SK-N-SH (cell line): ENCODE measurements around the gene IVNS1ABP. TPM values are rescaled to one million over a fixed set of nuclear protein-coding genes. Genes with fewer than 3 reads are reported as not detected.

Experiments
- CTCF ChIA-PET: fragments of 300-600, 350-600 bp; formaldehyde crosslinking; extraction: SDS; loops from one replicate; lab custom pipeline; 2021; lab: Yijun Ruan, JAX
- POLR2A ChIA-PET: fragments of 350-600 bp; sonication (Branson Sonifier 250); formaldehyde crosslinking; extraction: SDS; loops from one replicate; lab custom pipeline; 2020; ENCODE audit warnings: antibody characterized with exemption, inconsistent platforms; lab: Yijun Ruan, JAX
- DNase-seq: peaks from one replicate; pipeline ENCODE4 v3.0.0; 2012
- H2AFZ ChIP-seq: fragments of 200-600 bp; sonication (generic); 2 replicates; pipeline ENCODE4 v1.8.1; 2016; ENCODE audit warnings: antibody characterized with exemption, mild to moderate bottlenecking, low read depth
- H3F3A ChIP-seq: fragments of 200-600 bp; sonication (generic); replicated peaks from 2 replicates; pipeline ENCODE3; 2016; ENCODE audit warnings: antibody characterized with exemption, mild to moderate bottlenecking; ENCODE audit not compliant: insufficient read depth
- H3K27ac ChIP-seq, 2 experiments: fragments of 200-500 bp in 1 of 2; fragments of 200-600 bp in 1 of 2; sonication (Bioruptor generic) in 1 of 2; sonication (generic), shearing (Covaris generic) in 1 of 2; 2 replicates each; pipeline versions ENCODE4 v1.5.1 to v1.6.1; 2014 to 2016; ENCODE audit warnings: low read depth in 2 of 2, inconsistent platforms in 1 of 2, low read length in 1 of 2, mild to moderate bottlenecking in 1 of 2, mixed read lengths in 1 of 2
- H3K27me3 ChIP-seq: fragments of 200-600 bp; sonication (generic), shearing (Covaris generic); 2 replicates; pipeline ENCODE4 v1.6.1; 2016; ENCODE audit warnings: mixed run types; ENCODE audit not compliant: insufficient read depth
- H3K36me3 ChIP-seq, 2 experiments: fragments of 200-500 bp in 1 of 2; fragments of 200-600 bp in 1 of 2; sonication (Bioruptor generic) in 1 of 2; sonication (generic) in 1 of 2; replicated peaks in 1 of 2; 2 replicates each; pipeline versions ENCODE3 to v1.5.1; 2014 to 2016; ENCODE audit warnings: low read length in 1 of 2, mild to moderate bottlenecking in 1 of 2; ENCODE audit not compliant: insufficient read depth in 2 of 2, control insufficient read depth in 1 of 2
- H3K4me1 ChIP-seq, 2 experiments: fragments of 200-500 bp in 1 of 2; fragments of 200-600 bp in 1 of 2; sonication (Bioruptor generic) in 1 of 2; sonication (generic), shearing (Covaris generic) in 1 of 2; 2 replicates each; pipeline versions ENCODE4 v1.5.1 to v1.6.1; 2014 to 2016; ENCODE audit warnings: low read depth in 1 of 2, low read length in 1 of 2, mixed run types in 1 of 2; ENCODE audit not compliant: insufficient read depth in 2 of 2, control insufficient read depth in 1 of 2
- H3K4me2 ChIP-seq: fragments of 200-600 bp; sonication (generic), shearing (Covaris generic); 2 replicates; pipeline ENCODE4 v1.6.1; 2017; ENCODE audit warnings: mixed run types
- H3K4me3 ChIP-seq, 2 experiments: fragments of 200-500 bp in 1 of 2; fragments of 200-600 bp in 1 of 2; sonication (Bioruptor generic) in 1 of 2; sonication (generic), shearing (Covaris generic) in 1 of 2; 2 replicates each; pipeline versions ENCODE4 v1.5.1 to v1.8.1; 2014 to 2016; ENCODE audit warnings: low read depth in 2 of 2, inconsistent platforms in 1 of 2, low read length in 1 of 2, mild to moderate bottlenecking in 1 of 2, mixed read lengths in 1 of 2, moderate library complexity in 1 of 2
- H3K79me2 ChIP-seq: fragments of 200-600 bp; sonication (generic); 2 replicates; pipeline ENCODE4 v1.8.1; 2017; ENCODE audit warnings: mild to moderate bottlenecking; ENCODE audit not compliant: insufficient read depth
- H3K9ac ChIP-seq: fragments of 200-600 bp; sonication (generic); 2 replicates; pipeline ENCODE4 v1.6.1; 2017; ENCODE audit warnings: mixed run types
- H3K9me2 ChIP-seq: fragments of 200-600 bp; sonication (generic); 2 replicates; pipeline ENCODE4 v1.6.1; 2017; ENCODE audit warnings: mixed run types
- H3K9me3 ChIP-seq: fragments of 200-600 bp; sonication (generic); 2 replicates; pipeline ENCODE4 v1.6.1; 2017; ENCODE audit warnings: mixed run types, mild to moderate bottlenecking, moderate library complexity
- H4K20me1 ChIP-seq: fragments of 200-600 bp; sonication (generic); 2 replicates; pipeline ENCODE4 v1.6.1; 2017; ENCODE audit warnings: mild to moderate bottlenecking, mixed run types; ENCODE audit not compliant: insufficient read depth
- CHD2 ChIP-seq: fragments of 150-350 bp; IDR thresholded peaks from 2 replicates; pipeline ENCODE4 v1.6.1; 2018; ENCODE audit warnings: low read length; ENCODE audit not compliant: partially characterized antibody
- CTCF ChIP-seq: fragments of 200-600 bp; sonication (generic); IDR thresholded peaks from 2 replicates; pipeline ENCODE4 v1.6.1; 2017; ENCODE audit warnings: antibody characterized with exemption, mild to moderate bottlenecking, moderate library complexity
- EP300 ChIP-seq, 2 experiments: IDR thresholded peaks; 2 replicates each; pipeline versions ENCODE4 v1.4.0 to v1.6.1; 2012; ENCODE audit warnings: borderline replicate concordance in 1 of 2, low read depth in 1 of 2, low read length in 1 of 2
- EZH2phosphoT487 ChIP-seq: fragments of 200-600 bp; sonication (generic); IDR thresholded peaks from 2 replicates; pipeline ENCODE4 v1.6.1; 2017; ENCODE audit warnings: low read depth, mixed run types, mild to moderate bottlenecking, antibody characterized with exemption, moderate library complexity, borderline replicate concordance
- FOSL2 ChIP-seq: IDR thresholded peaks from 2 replicates; pipeline ENCODE4 v1.4.0; 2012; ENCODE audit warnings: low read depth, mild to moderate bottlenecking, moderate library complexity, borderline replicate concordance
- FOXM1 ChIP-seq: IDR thresholded peaks from 2 replicates; pipeline ENCODE4 v1.4.0; 2012; ENCODE audit warnings: low read depth, mild to moderate bottlenecking
- IRF3 ChIP-seq: fragments of 150-350 bp; IDR thresholded peaks from 2 replicates; pipeline ENCODE4 v1.6.1; 2016; ENCODE audit warnings: mild to moderate bottlenecking, low read depth, low read length
- MXI1 ChIP-seq: IDR thresholded peaks from 2 replicates; pipeline ENCODE4 v1.6.1; 2012; ENCODE audit warnings: mild to moderate bottlenecking, low read depth, low read length, improper control_type of control experiment
- NFIC ChIP-seq: IDR thresholded peaks from 2 replicates; pipeline ENCODE4 v1.4.0; 2012; ENCODE audit warnings: borderline replicate concordance
- PBX3 ChIP-seq: IDR thresholded peaks from 2 replicates; pipeline ENCODE4; 2012
- RCOR1 ChIP-seq: fragments of 150-350 bp; IDR thresholded peaks from 2 replicates; pipeline ENCODE4 v1.6.1; 2017; ENCODE audit warnings: antibody characterized with exemption, low read length
- RXRA ChIP-seq: IDR thresholded peaks from 2 replicates; pipeline ENCODE4 v1.4.0; 2012; ENCODE audit warnings: low read depth, mild to moderate bottlenecking, borderline replicate concordance
- SIN3A ChIP-seq: IDR thresholded peaks from 2 replicates; pipeline ENCODE4 v1.6.1; 2012; ENCODE audit warnings: low read depth, mild to moderate bottlenecking, low read length, moderate library complexity, borderline replicate concordance
- TCF12 ChIP-seq: IDR thresholded peaks from 2 replicates; pipeline ENCODE4 v1.4.0; 2012
- USF2 ChIP-seq: fragments of 150-350 bp; IDR thresholded peaks from 2 replicates; pipeline ENCODE4 v1.6.1; 2017; ENCODE audit warnings: antibody characterized with exemption, low read length, low read depth, borderline replicate concordance
- YY1 ChIP-seq: IDR thresholded peaks from 2 replicates; pipeline ENCODE4 v1.4.0; 2012; ENCODE audit warnings: low read depth, mild to moderate bottlenecking
- ZBTB33 ChIP-seq: IDR thresholded peaks from 2 replicates; pipeline ENCODE4 v1.4.0; 2012; ENCODE audit warnings: low read depth, borderline replicate concordance
- WGBS: methylation state at CpG from one replicate; pipeline ENCODE4 v1.1.6; 2017; ENCODE audit warnings: low lambda C conversion rate; 5-methylcytosine and 5-hydroxymethylcytosine counted together
- polyA plus RNA-seq, 3 experiments: library from polyadenylated mRNA; depleted of rRNA; stranded (reverse); fragments of >200 nt; gene quantifications; 2 replicates each; pipeline ENCODE4 v1.2.3, GENCODE V29; 2012

IVNS1ABP gene
- polyA plus RNA-seq, 1 of the 3 experiments (the other 2 are of a cell fraction): 24.5 TPM

- Histone ChIP-seq H3K27ac (no peak overlapping the region), H3K4me1 (peaks cover 9 to 14% of the 10 kb centered on the region in 2 experiments; a peak in 3 of 4 replicates), H3K36me3 (no peaks in the 10 kb centered on the region), H3K9ac (no peak overlapping the region), H3K79me2 (no peaks in the 10 kb centered on the region), H3F3A (no peaks in the 10 kb centered on the region), H3K4me3 (no peak overlapping the region), H3K4me2 (no peak overlapping the region), H3K9me3 (no peaks in the 10 kb centered on the region), H2AFZ (no peak overlapping the region), H4K20me1 (no peaks in the 10 kb centered on the region), H3K9me2 (no peaks in the 10 kb centered on the region), H3K27me3 (no peaks in the 10 kb centered on the region)
- ChIA-PET POLR2A (no interaction called here), CTCF (no interaction called here)
- no peak for TF ChIP-seq TCF12
- no peak for TF ChIP-seq YY1
- TF ChIP-seq USF2: no peak
- no peak for TF ChIP-seq CTCF
- WGBS: 81% methylated on average over 1 of the region's 1 CpG
- no peak for DNase-seq
Measured at GRCh38 chr1:185260611-185261010, 56.4 kb downstream of the IVNS1ABP start.

DNA sequence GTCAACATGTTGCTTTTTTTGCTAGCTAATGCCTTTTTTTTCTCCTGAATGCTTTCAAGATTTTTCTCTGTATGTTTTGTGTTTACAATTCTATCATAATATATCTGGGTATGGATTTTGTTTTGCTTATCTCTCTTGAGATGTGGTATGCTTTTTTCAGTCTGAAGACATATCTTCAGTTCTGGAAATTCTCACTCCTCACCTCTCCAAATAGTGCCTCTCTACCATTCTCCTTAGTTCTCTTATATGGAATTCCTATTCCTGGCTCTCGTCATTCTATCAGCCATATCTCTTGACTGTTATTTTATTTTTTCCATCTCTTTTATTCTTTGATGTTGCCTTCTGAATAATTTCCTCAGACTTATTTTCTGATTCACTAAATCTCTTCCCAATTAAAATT is 58.4 kb downstream of the IVNS1ABP start:
- no peak for DNase-seq
- no peaks in the 10 kb centered on the region for H3F3A ChIP-seq
- H3K4me2 ChIP-seq: 0 out of 2 replicates have a peak overlapping the region, but pooled peaks have one; percentile 43
- no peak overlapping the region; a peak in 1 of 4 replicates for H3K27ac ChIP-seq
- no peak overlapping the region for H3K4me3 ChIP-seq
- no peak overlapping the region for H3K9ac ChIP-seq
- H3K27me3 ChIP-seq: no peaks in the 10 kb centered on the region
- H3K4me1 ChIP-seq: peaks cover 9 to 14% of the 10 kb centered on the region in 2 experiments; a peak in 3 of 4 replicates
- CTCF ChIA-PET: interaction anchor here (0.8 kb wide), 1 partner anchor 422 kb away, joined by 3 read pairs; no protein-coding TSS in a partner anchor
- H2AFZ ChIP-seq: no peak overlapping the region
- no peaks in the 10 kb centered on the region for H3K9me3 ChIP-seq
- H3K79me2 ChIP-seq: no peaks in the 10 kb centered on the region
- TF ChIP-seq EZH2phosphoT487 (no peak), EP300 (IDR thresholded peaks at IDR 0.05; ENCODE audit: borderline replicate concordance in 1 of 2, low read depth in 1 of 2, low read length in 1 of 2) (no peak), RXRA (no peak), FOXM1 (no peak), MXI1 (no peak), IRF3 (no peak), CHD2 (no peak), PBX3 (no peak), FOSL2 (no peak), NFIC (no peak), TCF12 (no peak), ZBTB33 (no peak), RCOR1 (no peak), CTCF (no peak), SIN3A (no peak)
- TF ChIP-seq, all 33 proteins: peak for 0
- no peaks in the 10 kb centered on the region for H4K20me1 ChIP-seq
- WGBS: 90% methylated on average over 1 of the region's 1 CpG
- no peaks in the 10 kb centered on the region for H3K36me3 ChIP-seq
- H3K9me2 ChIP-seq: no peaks in the 10 kb centered on the region
- POLR2A ChIA-PET: interaction anchor here (1.2 kb wide), 1 partner anchor 59 kb away, joined by 3 read pairs; the partner anchor contains the start of gene IVNS1ABP
